ENCODE results near the gene CFAP221.

GRCh38 chr2:119516121-119516520 lies 28.1 kb upstream of the CFAP221 start:
- TF ChIP-seq, protein P1, sequence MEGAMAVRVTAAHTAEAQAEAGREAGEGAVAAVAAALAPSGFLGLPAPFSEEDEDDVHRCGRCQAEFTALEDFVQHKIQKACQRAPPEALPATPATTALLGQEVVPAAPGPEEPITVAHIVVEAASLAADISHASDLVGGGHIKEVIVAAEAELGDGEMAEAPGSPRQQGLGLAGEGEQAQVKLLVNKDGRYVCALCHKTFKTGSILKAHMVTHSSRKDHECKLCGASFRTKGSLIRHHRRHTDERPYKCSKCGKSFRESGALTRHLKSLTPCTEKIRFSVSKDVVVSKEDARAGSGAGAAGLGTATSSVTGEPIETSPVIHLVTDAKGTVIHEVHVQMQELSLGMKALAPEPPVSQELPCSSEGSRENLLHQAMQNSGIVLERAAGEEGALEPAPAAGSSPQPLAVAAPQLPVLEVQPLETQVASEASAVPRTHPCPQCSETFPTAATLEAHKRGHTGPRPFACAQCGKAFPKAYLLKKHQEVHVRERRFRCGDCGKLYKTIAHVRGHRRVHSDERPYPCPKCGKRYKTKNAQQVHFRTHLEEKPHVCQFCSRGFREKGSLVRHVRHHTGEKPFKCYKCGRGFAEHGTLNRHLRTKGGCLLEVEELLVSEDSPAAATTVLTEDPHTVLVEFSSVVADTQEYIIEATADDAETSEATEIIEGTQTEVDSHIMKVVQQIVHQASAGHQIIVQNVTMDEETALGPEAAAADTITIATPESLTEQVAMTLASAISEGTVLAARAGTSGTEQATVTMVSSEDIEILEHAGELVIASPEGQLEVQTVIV (IDR thresholded peaks at IDR 0.05; ENCODE audit: borderline replicate concordance, partially characterized antibody), result no peak
- TF ChIP-seq REST (IDR thresholded peaks at IDR 0.05; ENCODE audit: low read depth, low read length) (no peak), MEF2A (IDR thresholded peaks at IDR 0.05; ENCODE audit: insufficient read depth, low read depth, low read length) (no peak), RAD21 (IDR thresholded peaks at IDR 0.05; ENCODE audit: insufficient read depth, low read depth, low read length) (no peak), CREB1 (IDR thresholded peaks at IDR 0.05; ENCODE audit: low read depth) (no peak)
- TF ChIP-seq, protein P2, sequence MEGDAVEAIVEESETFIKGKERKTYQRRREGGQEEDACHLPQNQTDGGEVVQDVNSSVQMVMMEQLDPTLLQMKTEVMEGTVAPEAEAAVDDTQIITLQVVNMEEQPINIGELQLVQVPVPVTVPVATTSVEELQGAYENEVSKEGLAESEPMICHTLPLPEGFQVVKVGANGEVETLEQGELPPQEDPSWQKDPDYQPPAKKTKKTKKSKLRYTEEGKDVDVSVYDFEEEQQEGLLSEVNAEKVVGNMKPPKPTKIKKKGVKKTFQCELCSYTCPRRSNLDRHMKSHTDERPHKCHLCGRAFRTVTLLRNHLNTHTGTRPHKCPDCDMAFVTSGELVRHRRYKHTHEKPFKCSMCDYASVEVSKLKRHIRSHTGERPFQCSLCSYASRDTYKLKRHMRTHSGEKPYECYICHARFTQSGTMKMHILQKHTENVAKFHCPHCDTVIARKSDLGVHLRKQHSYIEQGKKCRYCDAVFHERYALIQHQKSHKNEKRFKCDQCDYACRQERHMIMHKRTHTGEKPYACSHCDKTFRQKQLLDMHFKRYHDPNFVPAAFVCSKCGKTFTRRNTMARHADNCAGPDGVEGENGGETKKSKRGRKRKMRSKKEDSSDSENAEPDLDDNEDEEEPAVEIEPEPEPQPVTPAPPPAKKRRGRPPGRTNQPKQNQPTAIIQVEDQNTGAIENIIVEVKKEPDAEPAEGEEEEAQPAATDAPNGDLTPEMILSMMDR (IDR thresholded peaks at IDR 0.05 in 2 of 3, conservative IDR thresholded peaks at IDR 0.05 in 1 of 3; ENCODE audit: control insufficient read depth in 2 of 3, extremely low read depth in 1 of 3, insufficient read depth in 1 of 3, low read depth in 3 of 3, low read length in 3 of 3), result no peak
